GM12878 (cell line): Measurements from ENCODE around the gene RBMS1. TPM values are rescaled to one million over a fixed set of nuclear protein-coding genes. Genes with fewer than 3 reads are reported as not detected.

Experiments
- ATAC-seq: fragments of 200-7000 bp; cut with Tn5 transposase; 3 replicates; pipeline ENCODE4 v1.9.1; 2020; ENCODE audit warnings: mild to moderate bottlenecking, moderate library complexity
- BruUV-seq: library from RNA; stranded (reverse); fragments of 400-500 nt; replicated peaks from 2 replicates; lab custom pipeline; 2021; lab: Mats Ljungman, UMichigan
- CTCF ChIA-PET: fragments of 300-600 bp; sonication (Branson Sonifier 250); formaldehyde crosslinking; extraction: SDS; loops from one replicate; lab custom pipeline; 2021; ENCODE audit warnings: inconsistent platforms; lab: Yijun Ruan, JAX
- POLR2A ChIA-PET: fragments of 350-600 bp; formaldehyde crosslinking; extraction: SDS; loops from one replicate; lab custom pipeline; 2021; ENCODE audit warnings: inconsistent platforms; lab: Charles Lee
- RAD21 ChIA-PET: fragments of 300-600 bp; sonication (Branson Sonifier 250); formaldehyde crosslinking; loops from one replicate; lab custom pipeline; 2023; ENCODE audit warnings: antibody characterized with exemption; ENCODE audit not compliant: unreplicated experiment; lab: Charles Lee
- SMC1A ChIA-PET: fragments of 300-600 bp; sonication (Branson Sonifier 250); formaldehyde crosslinking; loops from one replicate; lab custom pipeline; 2023; ENCODE audit not compliant: unreplicated experiment, uncharacterized antibody; lab: Charles Lee
- DNase-seq: peaks from one replicate; pipeline ENCODE4 v3.0.0-alpha.2; 2011; ENCODE audit warnings: low read depth, low spot score
- FAIRE-seq: peaks from 3 replicates; lab custom pipeline; 2011; peaks lifted over from hg19 to GRCh38; lab: Jason Lieb, UNC
- H2AFZ ChIP-seq: 2 replicates; pipeline ENCODE4 v1.6.0; 2011; ENCODE audit warnings: low read depth, low read length, control low read depth; ENCODE audit not compliant: control insufficient read depth
- H3K27ac ChIP-seq: 2 replicates; pipeline ENCODE4 v1.5.1; 2011; ENCODE audit warnings: control low read depth; ENCODE audit not compliant: control insufficient read depth, insufficient read depth
- H3K27me3 ChIP-seq, 2 experiments: replicated peaks in 1 of 2; 2 replicates each; pipeline versions ENCODE4 v1.6.0 to v1.6.1; 2011; ENCODE audit warnings: low read length in 1 of 2; ENCODE audit not compliant: control insufficient read depth in 2 of 2, insufficient read depth in 2 of 2
- H3K36me3 ChIP-seq, 2 experiments: 2 replicates each; pipeline ENCODE4 v1.5.1; 2011; ENCODE audit warnings: low read length in 1 of 2; ENCODE audit not compliant: control insufficient read depth in 2 of 2, insufficient read depth in 2 of 2
- H3K4me1 ChIP-seq: 2 replicates; pipeline ENCODE4 v1.6.1; 2011; ENCODE audit warnings: mild to moderate bottlenecking, low read length, moderate library complexity, mixed read lengths; ENCODE audit not compliant: control insufficient read depth, insufficient read depth
- H3K4me2 ChIP-seq: 2 replicates; pipeline ENCODE4 v1.6.0; 2011; ENCODE audit warnings: control low read depth; ENCODE audit not compliant: control insufficient read depth, insufficient read depth
- H3K4me3 ChIP-seq: fragments of 200-600 bp; sonication (generic); 2 replicates; pipeline ENCODE4 v1.5.1; 2016
- H3K79me2 ChIP-seq: 2 replicates; pipeline ENCODE4 v1.6.0; 2011; ENCODE audit warnings: low read length; ENCODE audit not compliant: control insufficient read depth, insufficient read depth
- H3K9ac ChIP-seq: 2 replicates; pipeline ENCODE4 v1.8.0; 2011; ENCODE audit warnings: low read length, control low read depth, mixed read lengths; ENCODE audit not compliant: control insufficient read depth, insufficient read depth
- H3K9me3 ChIP-seq: replicated peaks from 3 replicates; pipeline ENCODE4 v1.5.1; 2011; ENCODE audit warnings: mild to moderate bottlenecking, low read length; ENCODE audit not compliant: control insufficient read depth, insufficient read depth
- H4K20me1 ChIP-seq: 2 replicates; pipeline ENCODE4 v1.6.0; 2011; ENCODE audit not compliant: control insufficient read depth, insufficient read depth
- BCLAF1 ChIP-seq: fragments of 450-650 bp; IDR thresholded peaks from 2 replicates; pipeline ENCODE4 v1.6.1; 2017; ENCODE audit warnings: antibody characterized with exemption, mild to moderate bottlenecking, moderate library complexity
- CHD1 ChIP-seq: IDR thresholded peaks from 2 replicates; pipeline ENCODE4 v1.6.1; 2012; ENCODE audit warnings: low read depth, low read length, improper control_type of control experiment
- EZH2 ChIP-seq: IDR thresholded peaks from 2 replicates; pipeline ENCODE4 v1.6.1; 2012; ENCODE audit warnings: low read depth, mild to moderate bottlenecking, control low read depth, inconsistent platforms, low read length, borderline replicate concordance; ENCODE audit not compliant: control insufficient read depth
- IKZF1 ChIP-seq: fragments of 450-650 bp; conservative IDR thresholded peaks from 2 replicates; pipeline ENCODE4 v1.6.1; 2017; ENCODE audit warnings: antibody characterized with exemption, mild to moderate bottlenecking
- PRDM15 ChIP-seq: fragments of 450-650 bp; formaldehyde crosslinking; IDR thresholded peaks from 2 replicates; pipeline ENCODE4 v1.4.0; 2020; ENCODE audit warnings: mild to moderate bottlenecking, moderate library complexity
- SIX5 ChIP-seq: IDR thresholded peaks from 2 replicates; pipeline ENCODE4 v1.6.1; 2011; ENCODE audit warnings: mild to moderate bottlenecking, low read depth, low read length, moderate library complexity; ENCODE audit not compliant: severe bottlenecking
- SPI1 ChIP-seq: IDR thresholded peaks from 2 replicates; pipeline ENCODE4 v1.6.1; 2011; ENCODE audit warnings: low read depth, mild to moderate bottlenecking, low read length, moderate library complexity, borderline replicate concordance; ENCODE audit not compliant: insufficient read depth
- WGBS: methylation state at CpG from one replicate; pipeline ENCODE4 v1.1.6; 2016; ENCODE audit warnings: low lambda C conversion rate; ENCODE audit not compliant: insufficient replicate concordance, insufficient coverage; ENCODE audit errors: missing lambda C conversion rate; 5-methylcytosine and 5-hydroxymethylcytosine counted together
- in situ Hi-C: fragments of 300-500 bp; cut with MboI; formaldehyde crosslinking; loops from 9 replicates; pipeline ENCODE4 v1.14.3; 2018; ENCODE audit warnings: mixed read lengths
- intact Hi-C: fragments of 100-400 bp; cut with micrococcal nuclease; formaldehyde crosslinking; loops from one replicate; pipeline ENCODE4 v1.14.2; 2022; ENCODE audit not compliant: unreplicated experiment
- polyA plus RNA-seq, 11 experiments: library from polyadenylated mRNA; depleted of rRNA in 4 of 11; unstranded in 6 of 11; stranded (reverse) in 5 of 11; fragments of >200 nt; fragmentation: Nextera tagmentation in 4 of 11; fragmentation: Illumina TruSeq in 1 of 11; extraction: Ambion mirVana in 4 of 11; extraction: Trizol in 1 of 11; gene quantifications; 1 replicate in 1 of 11; 2 replicates in 10 of 11; pipeline versions ENCODE4 v1.2.1 to v1.2.3, GENCODE V29; 2011 to 2016; ENCODE audit warnings: inconsistent platforms in 2 of 11, missing spikeins in 2 of 11, low read depth in 1 of 11
- total RNA-seq, 4 experiments: library from RNA; depleted of rRNA in 3 of 4; stranded (reverse); fragments of >200 nt in 3 of 4; fragmentation: Illumina TruSeq in 1 of 4; extraction: Trizol in 1 of 4; gene quantifications; 2 replicates each; pipeline versions ENCODE4 v1.2.1 to v1.2.3, GENCODE V29; 2013 to 2021

The RBMS1 gene
- total and polyA plus RNA-seq, 10 of the 15 experiments (the other 5 are each of a cell fraction or from before 2014, with no cell fraction given): 0.04 to 0.31 (median 0.17) TPM; not detected in 1

GRCh38 chr2:160512491-160512890 is 18.9 kb upstream of the RBMS1 start:
- no peak overlapping the region for H3K9ac ChIP-seq
- no peaks in the 10 kb centered on the region for H4K20me1 ChIP-seq
- FAIRE-seq: no peak
- no peak overlapping the region for H2AFZ ChIP-seq
- H3K4me2 ChIP-seq: no peak overlapping the region
- SMC1A ChIA-PET: no interaction called here
- WGBS: 25% methylated on average over 4 of the region's 4 CpGs
- no peaks in the 10 kb centered on the region for H3K27me3 ChIP-seq
- RAD21 ChIA-PET: no interaction called here
- no peaks in the 10 kb centered on the region for H3K4me1 ChIP-seq
- no peak overlapping the region for H3K27ac ChIP-seq
- H3K9me3 ChIP-seq: no peaks in the 10 kb centered on the region
- POLR2A ChIA-PET: no interaction called here
- no peak for ATAC-seq
- H3K4me3 ChIP-seq: no peak overlapping the region
- CTCF ChIA-PET: no interaction called here
- no peak for DNase-seq
- no peaks in the 10 kb centered on the region for H3K36me3 ChIP-seq
- intact Hi-C loops: no loop called here
- in situ Hi-C loops: no loop called here
- no peaks in the 10 kb centered on the region for H3K79me2 ChIP-seq
- BruUV-seq: no TSS peak
- no peak for TF ChIP-seq PRDM15 (CRISPR knock-in tag)
- TF ChIP-seq EZH2: no peak
- TF ChIP-seq SIX5: no peak
- no peak for TF ChIP-seq IKZF1
- TF ChIP-seq BCLAF1: no peak
- TF ChIP-seq CHD1: no peak
- no peak for TF ChIP-seq SPI1
